Keratinocyte (primary cell): ENCODE results near the gene RNU6-1. TPM values are rescaled to one million over a fixed set of nuclear protein-coding genes. Genes with fewer than 3 reads are reported as not detected.

ENCODE experiments used
- DNase-seq: peaks from one replicate; pipeline ENCODE4 v3.0.0-alpha.2; 2011; ENCODE audit warnings: low read depth, missing footprints, low spot score
- FAIRE-seq: peaks from 2 replicates; lab custom pipeline; 2011; peaks lifted over from hg19 to GRCh38; lab: Jason Lieb, UNC
- H2AFZ ChIP-seq: 2 replicates; pipeline ENCODE4 v1.6.0; 2012; ENCODE audit warnings: low read length, control low read depth, inconsistent platforms; ENCODE audit not compliant: control insufficient read depth
- H3K27ac ChIP-seq: 2 replicates; pipeline ENCODE4 v1.5.1; 2011; ENCODE audit warnings: low read length; ENCODE audit not compliant: control insufficient read depth, insufficient read depth
- H3K27me3 ChIP-seq: 3 replicates; pipeline ENCODE4 v1.6.0; 2011; ENCODE audit warnings: low read length; ENCODE audit not compliant: control insufficient read depth, insufficient read depth; ENCODE audit errors: extremely low read depth
- H3K36me3 ChIP-seq, 2 experiments: 2 replicates in 1 of 2; 3 replicates in 1 of 2; pipeline ENCODE4 v1.5.1; 2011; ENCODE audit warnings: low read length in 2 of 2, mild to moderate bottlenecking in 1 of 2; ENCODE audit not compliant: control insufficient read depth in 2 of 2, insufficient read depth in 2 of 2; ENCODE audit errors: extremely low read depth in 1 of 2
- H3K4me1 ChIP-seq: 3 replicates; pipeline ENCODE4 v1.5.1; 2011; ENCODE audit warnings: low read length; ENCODE audit not compliant: control insufficient read depth, insufficient read depth; ENCODE audit errors: extremely low read depth
- H3K4me2 ChIP-seq: 3 replicates; pipeline ENCODE4 v1.6.0; 2011; ENCODE audit warnings: low read depth, low read length; ENCODE audit not compliant: control insufficient read depth, insufficient read depth; ENCODE audit errors: extremely low read depth
- H3K4me3 ChIP-seq, 3 experiments: fragments of 200-600 bp in 1 of 3; sonication (generic) in 1 of 3; 2 replicates in 2 of 3; 3 replicates in 1 of 3; pipeline ENCODE4 v1.5.1; 2011 to 2016; ENCODE audit warnings: low read length in 3 of 3, mild to moderate bottlenecking in 3 of 3, control low read depth in 2 of 3, inconsistent platforms in 1 of 3, low read depth in 1 of 3, mixed read lengths in 1 of 3, mixed run types in 1 of 3, moderate library complexity in 1 of 3; ENCODE audit not compliant: control insufficient read depth in 2 of 3, insufficient read depth in 2 of 3; ENCODE audit errors: extremely low read depth in 1 of 3
- H3K79me2 ChIP-seq: 2 replicates; pipeline ENCODE4 v1.6.0; 2012; ENCODE audit warnings: low read length; ENCODE audit not compliant: control insufficient read depth, insufficient read depth
- H3K9ac ChIP-seq: 3 replicates; pipeline ENCODE4 v1.6.0; 2011; ENCODE audit warnings: low read length; ENCODE audit not compliant: control insufficient read depth, insufficient read depth; ENCODE audit errors: extremely low read depth
- H3K9me1 ChIP-seq: 3 replicates; pipeline ENCODE4 v1.6.0; 2011; ENCODE audit warnings: low read length; ENCODE audit not compliant: control insufficient read depth, insufficient read depth; ENCODE audit errors: extremely low read depth
- H3K9me3 ChIP-seq: 2 replicates; pipeline ENCODE4 v1.5.1; 2012; ENCODE audit warnings: low read depth, low read length; ENCODE audit not compliant: control insufficient read depth
- H4K20me1 ChIP-seq: 3 replicates; pipeline ENCODE4 v1.6.0; 2011; ENCODE audit warnings: low read length; ENCODE audit not compliant: control insufficient read depth, insufficient read depth; ENCODE audit errors: extremely low read depth
- EZH2 ChIP-seq: IDR thresholded peaks from one replicate; pipeline ENCODE4 v1.6.1; 2012; ENCODE audit warnings: inconsistent platforms, mild to moderate bottlenecking, low read length, moderate library complexity
- dilution Hi-C: fragments of 300-500 bp; cut with MboI; formaldehyde crosslinking; loops from one replicate; pipeline ENCODE4 v1.7.0; 2020; ENCODE audit warnings: low sequenced_read_pairs; ENCODE audit not compliant: extremely low pct_ligation_motif_present
- polyA plus RNA-seq, 5 experiments: library from polyadenylated mRNA; depleted of rRNA in 3 of 5; stranded (reverse) in 3 of 5; stranded (forward) in 1 of 5; unstranded in 1 of 5; fragments of >200 nt; gene quantifications; 1 replicate in 1 of 5; 2 replicates in 3 of 5; 3 replicates in 1 of 5; pipeline versions ENCODE4 v1.2.1 to v1.2.3, GENCODE V29; 2011 to 2012; ENCODE audit warnings: missing spikeins in 2 of 5, low read depth in 1 of 5, low replicate concordance in 1 of 5
- TF ChIP-seq, protein P1 (sequence below), 3 experiments: IDR thresholded peaks in 1 of 3; conservative IDR thresholded peaks in 1 of 3; optimal IDR thresholded peaks in 1 of 3; 2 replicates in 2 of 3; 3 replicates in 1 of 3; pipeline versions ENCODE3 to v1.5.1; 2011; ENCODE audit warnings: low read length in 3 of 3, mild to moderate bottlenecking in 3 of 3, moderate library complexity in 2 of 3, control low read depth in 1 of 3, inconsistent platforms in 1 of 3; ENCODE audit not compliant: insufficient read depth in 2 of 3; ENCODE audit errors: extremely low read depth in 1 of 3

RNU6-1 gene
- polyA plus RNA-seq, 1 donor (not counting 4 experiments of a cell fraction or from before 2014, with no cell fraction given): not detected

DNA sequence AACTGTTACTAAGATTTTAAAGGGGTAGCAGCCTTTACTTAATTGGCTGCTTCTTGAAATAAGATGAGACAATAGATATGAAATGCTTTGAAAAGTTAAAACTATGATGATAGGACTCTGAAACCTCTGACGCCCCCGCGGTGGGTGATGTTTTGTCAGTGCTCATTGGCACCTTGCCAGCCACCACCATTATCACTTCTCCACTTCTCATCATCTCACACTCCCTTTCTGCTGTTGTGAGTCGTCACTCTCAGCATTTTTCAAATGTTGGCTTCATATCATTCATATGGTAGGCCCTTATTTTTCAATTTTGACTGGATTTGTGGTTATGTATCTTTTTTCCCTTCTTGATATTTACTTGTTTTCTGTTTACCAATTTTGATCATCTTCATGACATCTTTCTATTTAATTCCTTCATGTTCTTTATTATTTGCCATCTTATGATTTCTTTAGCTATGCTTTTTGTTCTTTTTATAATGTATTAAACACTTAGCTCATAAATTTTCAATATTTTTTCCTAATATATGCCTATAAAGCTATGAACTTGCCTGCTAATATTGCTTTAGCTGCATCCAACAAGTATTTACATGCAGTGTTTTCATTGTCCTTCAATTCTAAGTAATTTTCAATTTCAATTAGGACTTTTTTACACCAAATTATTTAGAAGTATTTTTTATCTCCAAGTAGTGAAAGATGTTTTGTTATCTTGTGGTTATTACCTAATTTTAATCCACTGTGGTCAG lies 44.8 kb downstream of the RNU6-1 start:
- FAIRE-seq (no peak), DNase-seq (no peak)
- Histone ChIP-seq H3K9me1 (no peaks in the 10 kb centered on the region), H3K36me3 (no peaks in the 10 kb centered on the region), H3K27ac (no peak overlapping the region), H3K27me3 (no peaks in the 10 kb centered on the region), H3K4me1 (no peaks in the 10 kb centered on the region), H3K79me2 (no peaks in the 10 kb centered on the region), H3K4me3 (no peak overlapping the region), H3K9ac (no peak overlapping the region), H2AFZ (no peak overlapping the region), H3K9me3 (no peaks in the 10 kb centered on the region), H3K4me2 (no peak overlapping the region), H4K20me1 (no peaks in the 10 kb centered on the region)
- TF ChIP-seq, protein P1, sequence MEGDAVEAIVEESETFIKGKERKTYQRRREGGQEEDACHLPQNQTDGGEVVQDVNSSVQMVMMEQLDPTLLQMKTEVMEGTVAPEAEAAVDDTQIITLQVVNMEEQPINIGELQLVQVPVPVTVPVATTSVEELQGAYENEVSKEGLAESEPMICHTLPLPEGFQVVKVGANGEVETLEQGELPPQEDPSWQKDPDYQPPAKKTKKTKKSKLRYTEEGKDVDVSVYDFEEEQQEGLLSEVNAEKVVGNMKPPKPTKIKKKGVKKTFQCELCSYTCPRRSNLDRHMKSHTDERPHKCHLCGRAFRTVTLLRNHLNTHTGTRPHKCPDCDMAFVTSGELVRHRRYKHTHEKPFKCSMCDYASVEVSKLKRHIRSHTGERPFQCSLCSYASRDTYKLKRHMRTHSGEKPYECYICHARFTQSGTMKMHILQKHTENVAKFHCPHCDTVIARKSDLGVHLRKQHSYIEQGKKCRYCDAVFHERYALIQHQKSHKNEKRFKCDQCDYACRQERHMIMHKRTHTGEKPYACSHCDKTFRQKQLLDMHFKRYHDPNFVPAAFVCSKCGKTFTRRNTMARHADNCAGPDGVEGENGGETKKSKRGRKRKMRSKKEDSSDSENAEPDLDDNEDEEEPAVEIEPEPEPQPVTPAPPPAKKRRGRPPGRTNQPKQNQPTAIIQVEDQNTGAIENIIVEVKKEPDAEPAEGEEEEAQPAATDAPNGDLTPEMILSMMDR (optimal IDR thresholded peaks at IDR 0.05 in 1 of 3, IDR thresholded peaks at IDR 0.05 in 1 of 3, conservative IDR thresholded peaks at IDR 0.05 in 1 of 3; ENCODE audit: extremely low read depth in 1 of 3, insufficient read depth in 2 of 3, low read length in 3 of 3): no peak
- no peak for TF ChIP-seq EZH2
- dilution Hi-C loops: no loop called here

- H3K9me1 ChIP-seq: no peaks in the 10 kb centered on the region
- H3K79me2 ChIP-seq: no peaks in the 10 kb centered on the region
- H3K4me1 ChIP-seq: no peaks in the 10 kb centered on the region
- no peak for TF ChIP-seq EZH2
- TF ChIP-seq, protein P1 (optimal IDR thresholded peaks at IDR 0.05 in 1 of 3, IDR thresholded peaks at IDR 0.05 in 1 of 3, conservative IDR thresholded peaks at IDR 0.05 in 1 of 3; ENCODE audit: extremely low read depth in 1 of 3, insufficient read depth in 2 of 3, low read length in 3 of 3): no peak
- DNase-seq (no peak), FAIRE-seq (no peak)
- H3K4me3 ChIP-seq: no peak overlapping the region
- H2AFZ ChIP-seq: no peak overlapping the region
- H3K27ac ChIP-seq: no peak overlapping the region
- H3K9ac ChIP-seq: no peak overlapping the region
- dilution Hi-C loops: no loop called here
- no peaks in the 10 kb centered on the region for H3K9me3 ChIP-seq
- H3K27me3 ChIP-seq: no peaks in the 10 kb centered on the region
- H3K36me3 ChIP-seq: no peaks in the 10 kb centered on the region
- no peaks in the 10 kb centered on the region for H4K20me1 ChIP-seq
- no peak overlapping the region for H3K4me2 ChIP-seq
Observed at GRCh38 chr15:67792250-67792942, 47.4 kb downstream of the RNU6-1 start.
